Raji (cell line): ENCODE data around the gene PGM2L1.

Experiments used
- POLR2A ChIP-seq: IDR thresholded peaks from 2 replicates; pipeline ENCODE4 v1.6.1; 2011; ENCODE audit warnings: low read depth, low read length, control low read depth; ENCODE audit not compliant: insufficient read depth

The PGM2L1 gene

DNA sequence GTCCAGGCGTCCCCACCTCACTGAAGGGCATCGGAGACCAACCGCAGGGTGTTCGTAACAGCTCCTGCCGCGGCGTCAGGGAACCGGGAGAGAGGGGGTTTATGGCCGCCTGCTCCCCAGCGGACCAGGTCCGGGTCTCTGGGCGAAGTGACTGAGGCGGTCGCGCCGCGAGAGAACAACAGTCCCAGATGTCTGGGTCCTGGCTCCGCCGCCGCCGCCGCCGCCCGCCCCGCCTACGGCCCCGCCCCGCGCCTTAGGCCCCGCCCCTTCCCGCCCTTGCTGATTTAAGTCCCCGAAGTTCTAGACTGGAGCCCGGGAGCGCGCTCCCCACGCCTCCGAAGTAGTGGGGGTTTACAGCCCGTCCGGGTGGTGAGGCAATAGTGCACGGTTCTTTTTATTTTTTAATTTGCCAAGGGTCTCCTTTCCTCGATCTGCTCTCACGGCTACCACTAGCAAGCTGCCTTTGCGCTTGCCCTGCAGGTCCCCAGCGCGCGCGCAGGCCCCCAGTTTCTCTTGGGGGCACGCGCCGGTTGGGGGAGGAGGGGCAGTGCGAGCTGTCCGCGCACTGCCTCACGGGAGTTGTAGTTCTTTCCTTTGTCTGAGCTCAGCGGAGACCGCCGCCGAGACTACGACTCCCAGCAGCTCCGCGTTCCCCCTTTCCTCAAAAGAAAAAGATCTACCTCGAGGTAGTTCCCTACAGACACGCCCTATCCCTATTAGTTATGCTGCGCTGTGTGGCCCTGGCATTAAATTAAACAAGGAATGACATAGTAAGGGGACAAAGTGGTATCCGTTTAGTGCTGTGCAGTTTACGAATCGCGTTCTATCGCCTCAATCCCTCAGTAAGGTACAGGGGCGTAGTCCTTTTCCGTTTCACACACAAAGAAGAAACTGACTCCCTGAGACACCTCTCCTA lies at the start of gene PGM2L1:
Gene PGM2L1, minus strand, starts transcription at position 190 of the 916 bp plus-strand sequence. CDS start 272 bp downstream, outside the sequence.
- TF ChIP-seq POLR2A = peak; percentile 58

GRCh38 chr11:74447720-74448119 lies 49.5 kb upstream of the PGM2L1 start:
- TF ChIP-seq POLR2A = no peak

DNA sequence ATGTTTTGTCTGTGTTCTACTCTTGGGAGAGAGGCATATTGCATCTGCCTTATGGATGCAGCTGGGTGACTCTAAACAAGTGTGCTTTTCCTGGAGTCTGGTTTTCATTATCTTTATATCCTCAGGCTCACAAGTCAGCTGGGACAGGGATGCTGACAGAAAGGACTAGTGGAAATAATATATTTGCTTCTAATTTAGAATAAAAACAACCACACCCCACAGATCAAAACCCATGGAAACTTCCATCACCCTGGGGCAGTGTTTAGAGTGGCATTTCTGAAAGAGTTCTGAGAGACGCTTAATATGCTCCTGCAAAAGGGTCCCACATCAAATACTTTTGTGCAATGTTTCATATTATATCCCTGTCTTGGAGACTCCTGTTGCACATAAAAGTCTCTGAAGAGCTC lies 48.3 kb upstream of the PGM2L1 start:
- no peak for TF ChIP-seq POLR2A

DNA sequence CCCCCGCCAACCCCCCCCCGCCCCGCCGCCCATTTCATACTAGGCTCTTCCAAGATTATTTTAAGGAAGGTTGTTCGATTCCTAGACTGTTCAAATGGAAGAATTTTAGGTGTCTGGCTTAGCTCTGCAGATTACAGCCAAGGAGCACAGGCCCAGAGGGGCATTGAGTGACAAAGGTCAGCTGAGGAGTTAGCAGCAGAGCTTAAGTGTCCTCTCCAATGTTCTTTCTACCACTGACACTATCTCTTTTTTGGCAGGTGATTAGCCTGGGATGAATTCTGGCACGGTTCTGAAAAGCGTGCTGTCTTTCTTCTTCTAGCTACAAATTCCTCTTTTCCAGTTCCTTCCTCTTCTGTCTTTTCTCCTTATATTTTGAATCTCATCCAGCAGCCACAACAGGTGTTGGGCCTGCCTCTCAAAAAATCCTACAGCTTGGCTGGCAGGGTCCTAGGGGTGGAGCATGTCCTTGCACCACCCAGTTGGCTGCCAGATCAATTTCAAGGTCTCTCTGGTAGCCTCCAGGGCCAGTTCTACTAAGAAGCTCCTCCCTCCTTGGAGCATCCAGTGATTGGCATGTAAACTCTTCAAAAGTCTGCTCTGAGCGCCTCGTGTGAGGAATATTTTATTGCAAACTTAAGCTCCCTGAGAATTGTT lies 46.1 kb upstream of the PGM2L1 start:
- TF ChIP-seq POLR2A = no peak

DNA sequence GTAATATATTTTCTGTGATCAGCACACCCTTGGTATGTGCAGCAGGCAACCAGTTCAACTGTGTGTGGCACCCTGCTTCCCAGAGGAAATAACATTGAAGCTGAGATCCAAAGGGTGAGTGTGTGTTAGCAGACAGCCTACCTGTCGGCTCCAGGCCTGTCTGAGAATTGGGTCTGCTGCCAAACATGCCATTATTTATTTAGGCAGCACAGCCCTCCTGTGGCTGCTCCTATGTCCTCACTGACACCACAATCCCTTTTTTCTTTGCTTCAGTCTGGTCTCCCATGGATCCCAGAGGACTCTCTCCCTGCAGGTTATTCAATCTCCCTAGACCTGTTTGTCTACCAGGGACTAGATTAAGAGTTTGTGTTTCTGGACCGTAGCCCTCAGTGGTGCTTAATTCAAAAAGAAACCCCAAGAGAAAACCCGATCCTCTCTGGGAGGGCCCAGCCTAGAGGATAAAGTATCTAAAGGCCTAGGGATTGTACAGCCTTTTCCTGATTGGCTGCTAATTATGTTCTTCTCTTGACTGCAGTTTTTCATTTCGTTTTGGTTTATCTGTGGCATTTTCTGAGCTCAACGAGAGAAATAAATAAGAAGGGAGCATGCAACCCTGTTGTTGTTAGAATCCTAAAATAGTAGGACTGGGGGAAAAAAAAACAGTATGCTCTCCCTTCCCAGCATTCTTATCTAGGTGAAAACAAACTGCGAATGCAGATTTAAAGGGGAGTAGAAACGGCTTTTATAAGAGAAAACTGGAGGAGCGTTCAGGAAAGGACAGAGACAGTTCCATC lies 45.0 kb upstream of the PGM2L1 start:
- TF ChIP-seq POLR2A = no peak

- TF ChIP-seq POLR2A = no peak
Measured at GRCh38 chr11:74442636-74443035, 44.4 kb upstream of the PGM2L1 start.

DNA sequence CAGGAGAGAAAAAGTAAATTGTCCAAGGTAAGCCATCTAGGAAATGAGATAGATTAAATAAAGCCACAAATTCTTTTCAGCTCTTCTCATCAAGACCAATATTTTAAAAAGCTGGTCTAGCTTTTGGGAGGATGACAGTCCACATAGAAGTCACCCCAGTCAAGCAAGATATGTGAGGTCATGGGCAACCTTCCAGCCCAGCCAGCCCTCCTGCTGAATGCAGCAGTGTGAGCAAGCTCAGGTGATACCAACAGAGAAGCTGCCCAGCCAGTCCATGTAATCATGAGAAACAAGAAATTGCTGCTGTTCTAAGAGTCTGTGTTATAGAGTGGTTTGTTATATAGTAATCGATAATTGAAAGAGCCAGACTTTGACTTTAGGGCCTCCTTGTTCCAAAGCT lies 40.4 kb upstream of the PGM2L1 start:
- no peak for TF ChIP-seq POLR2A

- no peak for TF ChIP-seq POLR2A
Measured at GRCh38 chr11:74437441-74438042, 39.3 kb upstream of the PGM2L1 start.

DNA sequence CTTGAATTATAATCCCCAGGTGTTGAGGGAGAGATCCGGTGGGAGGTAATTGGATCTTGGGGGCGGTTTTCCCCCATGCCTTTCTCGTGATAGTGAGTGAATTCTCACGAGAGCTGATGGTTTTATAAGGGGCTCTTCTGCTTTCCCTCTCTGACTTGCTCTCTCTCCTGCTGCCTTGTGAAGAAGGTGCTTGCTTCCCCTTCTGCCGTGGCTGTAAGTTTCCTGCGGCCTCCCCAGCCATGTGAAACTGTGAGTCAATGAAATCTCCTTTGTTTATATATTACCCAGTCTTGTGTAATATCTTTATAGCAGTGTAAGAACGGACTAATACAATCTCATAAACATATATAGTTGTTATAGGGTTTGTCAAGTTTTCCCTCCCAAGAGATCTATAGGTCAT lies 36.3 kb upstream of the PGM2L1 start:
- TF ChIP-seq POLR2A = no peak

DNA sequence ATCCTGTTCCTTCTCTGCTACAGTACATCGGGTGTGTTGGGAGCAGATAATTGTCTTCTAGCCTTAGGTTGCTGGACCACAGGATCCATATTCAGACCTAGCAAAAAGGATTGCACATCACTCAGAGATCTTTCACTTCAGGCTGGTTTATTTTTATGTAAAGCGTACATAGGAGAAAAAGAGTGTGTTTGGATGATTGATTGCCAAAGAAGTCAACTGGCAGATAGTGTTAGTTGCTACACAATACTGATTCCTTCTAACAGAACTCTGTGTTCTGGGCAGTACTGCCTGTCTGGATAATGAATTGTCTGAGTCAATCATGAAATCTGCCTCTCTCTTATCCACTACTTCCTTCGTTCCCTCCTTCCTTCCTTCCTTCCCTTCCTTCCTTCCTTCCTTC lies 31.0 kb upstream of the PGM2L1 start:
- TF ChIP-seq POLR2A = no peak

- TF ChIP-seq POLR2A = no peak
Measured at GRCh38 chr11:74427384-74427886, 29.2 kb upstream of the PGM2L1 start.

DNA sequence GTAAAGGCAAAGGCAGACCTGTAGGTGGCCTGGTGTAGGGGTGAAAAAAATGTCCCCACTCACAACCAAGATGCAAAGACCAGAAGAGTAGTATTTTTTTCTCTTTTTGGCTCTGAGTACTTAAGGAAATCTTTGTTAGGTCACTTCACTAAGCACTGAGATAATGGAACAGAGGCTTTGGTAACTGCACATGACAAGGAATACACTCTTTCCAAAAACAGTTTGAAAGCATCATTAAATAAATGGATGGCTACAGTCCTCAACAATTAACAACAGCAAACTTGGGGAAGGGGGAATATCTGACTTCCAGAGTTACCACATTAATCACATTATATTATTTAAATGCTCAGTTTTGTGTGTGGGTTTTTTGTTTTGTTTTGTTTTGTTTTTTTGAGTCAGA lies 26.9 kb upstream of the PGM2L1 start:
- TF ChIP-seq POLR2A = no peak

GRCh38 chr11:74418509-74418895 lies 20.3 kb upstream of the PGM2L1 start:
- TF ChIP-seq POLR2A = no peak

GRCh38 chr11:74417860-74418508 lies 19.8 kb upstream of the PGM2L1 start:
- no peak for TF ChIP-seq POLR2A
